Stimulated activated CD4-positive, alpha-beta T cell treated with anti-CD3 and anti-CD28 coated beads, TNF-alpha, amount 100 ng/mL, for 48 hours (primary cell): ENCODE results near the gene SPAG4.

Experiments used
- DNase-seq, 3 donors: peaks; one replicate each; pipeline ENCODE4 v3.0.0-alpha.2; 2020; ENCODE audit warnings: low read depth in 3 of 3

Gene SPAG4

GRCh38 chr20:35600176-35600992 lies 15.2 kb upstream of the SPAG4 start:
- DNase-seq: no peak

- peak; percentile 62 to 70 (median 66) for DNase-seq
Measured at GRCh38 chr20:35600993-35601973, 14.3 kb upstream of the SPAG4 start.

- no peak for DNase-seq
Measured at GRCh38 chr20:35601990-35602389, 13.6 kb upstream of the SPAG4 start.

- DNase-seq: no peak
Measured at GRCh38 chr20:35602851-35603495, 12.7 kb upstream of the SPAG4 start.

GRCh38 chr20:35603695-35604448 lies 11.8 kb upstream of the SPAG4 start:
- DNase-seq: no peak

GRCh38 chr20:35604449-35604747 lies 11.2 kb upstream of the SPAG4 start:
- DNase-seq: no peak

- DNase-seq: no peak
Measured at GRCh38 chr20:35606127-35606526, 9.5 kb upstream of the SPAG4 start.

- DNase-seq: no peak
Measured at GRCh38 chr20:35607003-35607735, 8.5 kb upstream of the SPAG4 start.

GRCh38 chr20:35610833-35611427 lies 4.7 kb upstream of the SPAG4 start:
- no peak for DNase-seq

- no peak for DNase-seq
Measured at GRCh38 chr20:35611482-35611881, 4.1 kb upstream of the SPAG4 start.

- peak in 2 of 3 donors; percentile 43 to 51 for DNase-seq
Measured at GRCh38 chr20:35616465-35617396, 1.1 kb downstream of the SPAG4 start.

GRCh38 chr20:35617397-35618262 lies 2.0 kb downstream of the SPAG4 start:
- peak in 1 of 3 donors; percentile 38 for DNase-seq

GRCh38 chr20:35618263-35619131 lies 2.9 kb downstream of the SPAG4 start:
- DNase-seq: no peak

- peak; percentile 67 to 78 (median 75) for DNase-seq
Measured at GRCh38 chr20:35619196-35620095, 3.8 kb downstream of the SPAG4 start.

GRCh38 chr20:35620818-35621559 lies 5.4 kb downstream of the SPAG4 start:
- no peak for DNase-seq

GRCh38 chr20:35621560-35621946 lies 5.9 kb downstream of the SPAG4 start:
- no peak for DNase-seq
